Mesothelial cell of epicardium (in vitro differentiated cells): Measurements from ENCODE around the gene ETS2. TPM values are rescaled to one million over a fixed set of nuclear protein-coding genes. Genes with fewer than 3 reads are reported as not detected.

ENCODE experiments used
- DNase-seq, 2 experiments: peaks; one replicate each; pipeline ENCODE4 v3.0.0; 2021; ENCODE audit warnings: low spot score in 2 of 2; ENCODE audit not compliant: unreplicated experiment in 2 of 2
- H3K27ac Mint-ChIP-seq: 2 replicates; pipeline ENCODE4 v1.8.0; 2021; ENCODE audit warnings: mixed read lengths
- H3K27me3 Mint-ChIP-seq: 2 replicates; pipeline ENCODE4 v1.8.0; 2021; ENCODE audit warnings: low read depth, mixed read lengths
- H3K36me3 Mint-ChIP-seq: 2 replicates; pipeline ENCODE4 v1.8.0; 2021; ENCODE audit warnings: mixed read lengths
- H3K4me1 Mint-ChIP-seq: 2 replicates; pipeline ENCODE4 v1.8.0; 2021; ENCODE audit warnings: mixed read lengths
- H3K4me3 Mint-ChIP-seq: 2 replicates; pipeline ENCODE4 v1.8.0; 2021; ENCODE audit warnings: mild to moderate bottlenecking, moderate library complexity, mixed read lengths
- H3K9me3 Mint-ChIP-seq: 2 replicates; pipeline ENCODE4 v1.8.0; 2021; ENCODE audit warnings: mixed read lengths
- CTCF ChIP-seq: fragments of 200-600 bp; sonication (generic); IDR thresholded peaks from one replicate; pipeline ENCODE4 v1.5.0; 2021; ENCODE audit warnings: antibody characterized with exemption; ENCODE audit not compliant: unreplicated experiment
- total RNA-seq: library from RNA; stranded (reverse); gene quantifications from 3 replicates; pipeline ENCODE4 v1.2.1, GENCODE V29; 2021

Gene ETS2
- total RNA-seq, 1 donor from 2014 or later: 30.5 TPM

DNA sequence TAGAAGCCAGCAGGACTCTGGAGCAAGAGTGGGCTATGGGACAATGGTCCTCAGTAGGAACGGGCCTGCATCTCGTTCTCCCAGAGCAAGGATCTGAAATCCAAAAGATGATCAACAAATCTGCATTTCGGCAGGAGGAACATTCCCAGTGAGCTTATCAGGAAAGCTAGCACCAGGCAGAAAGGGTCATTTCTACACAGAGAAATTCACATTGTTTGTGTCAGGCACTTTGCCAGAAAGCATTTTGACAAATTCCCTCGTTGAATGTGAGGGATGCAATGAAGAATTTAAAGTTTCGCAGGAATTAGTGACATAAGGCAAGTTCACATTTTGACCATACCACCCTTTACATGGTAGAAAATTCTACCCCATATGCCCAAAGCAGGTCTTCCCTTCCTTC lies 31.6 kb upstream of the ETS2 start:
- Mint-ChIP-seq H3K4me1 (peaks cover 31% of the 10 kb centered on the region), H3K4me3 (no peak overlapping the region), H3K27ac (peak overlapping the region; percentile 48), H3K9me3 (peaks cover 10% of the 10 kb centered on the region), H3K27me3 (peaks cover 4% of the 10 kb centered on the region), H3K36me3 (no peaks in the 10 kb centered on the region)
- TF ChIP-seq CTCF: no peak
- no peak for DNase-seq

DNA sequence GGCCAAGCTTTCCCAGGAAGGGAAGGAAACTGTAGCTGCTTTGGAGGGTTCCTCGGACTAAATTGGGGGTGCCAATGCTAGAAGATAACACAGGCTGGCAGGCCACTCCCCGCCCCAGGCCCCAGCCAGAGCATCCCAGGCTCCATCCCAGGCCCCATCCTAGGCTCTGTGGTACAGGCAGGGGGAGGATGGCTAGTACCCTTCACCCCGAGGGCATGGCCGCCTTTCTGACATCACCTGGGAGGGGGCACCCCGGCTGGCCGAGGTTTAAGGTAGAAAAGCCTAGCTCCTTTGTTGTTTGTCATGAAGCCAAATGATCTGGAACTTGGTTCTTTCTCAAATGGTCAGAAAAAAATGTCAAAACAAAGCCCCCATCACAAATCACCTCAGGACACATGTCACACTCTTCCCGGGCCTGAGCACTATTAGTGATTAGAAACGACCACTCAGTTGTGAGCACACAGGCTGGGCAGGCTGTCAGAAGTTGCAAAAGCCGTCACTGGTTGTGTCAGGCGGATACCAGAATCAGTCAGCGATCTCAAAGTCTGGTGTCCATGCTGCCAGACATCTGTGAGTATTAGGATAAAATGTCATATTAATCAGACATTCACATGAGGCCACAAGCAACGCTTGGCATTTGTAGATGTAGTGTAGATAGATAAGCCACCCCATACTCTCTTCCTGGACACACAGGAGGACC lies 31.0 kb upstream of the ETS2 start:
- Mint-ChIP-seq H3K4me1 (peaks cover 27% of the 10 kb centered on the region), H3K36me3 (no peaks in the 10 kb centered on the region), H3K9me3 (peaks cover 14% of the 10 kb centered on the region), H3K27ac (no peak overlapping the region), H3K27me3 (peaks cover 4% of the 10 kb centered on the region), H3K4me3 (no peak overlapping the region)
- DNase-seq: no peak
- TF ChIP-seq CTCF: no peak

DNA sequence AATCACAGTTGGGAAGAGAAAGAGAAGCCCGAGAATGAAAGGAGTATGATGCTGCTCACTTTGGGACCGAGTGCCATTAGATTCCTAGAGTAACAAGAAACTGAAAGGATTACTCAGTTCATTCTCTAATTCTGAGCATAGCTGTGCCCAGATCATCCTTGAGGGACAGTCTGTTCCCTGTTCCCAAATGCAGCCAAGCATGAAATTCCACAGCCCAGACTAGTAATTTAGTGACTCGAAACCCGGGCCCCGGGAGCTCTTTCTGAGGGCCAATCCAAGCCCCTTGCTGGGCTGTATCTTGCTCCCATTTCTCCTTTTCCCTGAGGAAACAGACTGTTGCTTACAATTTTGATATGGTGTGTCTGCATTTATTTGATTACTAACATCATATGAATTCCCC lies 30.0 kb upstream of the ETS2 start:
- Mint-ChIP-seq H3K4me1 (peaks cover 22% of the 10 kb centered on the region), H3K4me3 (no peak overlapping the region), H3K36me3 (no peaks in the 10 kb centered on the region), H3K9me3 (peaks cover 18% of the 10 kb centered on the region), H3K27ac (no peak overlapping the region), H3K27me3 (peaks cover 4% of the 10 kb centered on the region)
- no peak for TF ChIP-seq CTCF
- no peak for DNase-seq

DNA sequence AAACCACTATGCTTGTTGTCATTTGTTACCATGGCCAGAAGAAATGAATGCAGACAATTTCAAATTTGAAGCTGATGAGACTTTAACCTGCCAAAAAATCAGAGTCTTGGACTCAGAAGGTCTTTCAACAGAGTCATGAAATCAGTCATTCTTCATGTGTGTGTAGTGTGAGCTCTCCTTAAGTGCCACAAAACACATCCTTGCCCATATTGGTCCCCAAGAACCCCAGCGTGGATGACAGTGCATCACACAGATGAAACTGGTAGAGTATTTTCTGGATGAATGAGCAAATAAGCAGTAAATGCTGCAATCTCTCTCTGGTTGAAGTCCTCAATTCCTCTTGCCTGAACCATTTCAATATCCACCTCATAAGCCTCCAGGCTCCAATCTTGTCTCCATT lies 28.7 kb upstream of the ETS2 start:
- no peak overlapping the region for H3K27ac Mint-ChIP-seq
- H3K4me1 Mint-ChIP-seq: peaks cover 18% of the 10 kb centered on the region
- TF ChIP-seq CTCF: no peak
- no peak overlapping the region for H3K4me3 Mint-ChIP-seq
- H3K27me3 Mint-ChIP-seq: peaks cover 4% of the 10 kb centered on the region
- H3K9me3 Mint-ChIP-seq: peaks cover 27% of the 10 kb centered on the region
- no peak for DNase-seq
- H3K36me3 Mint-ChIP-seq: peaks cover 4% of the 10 kb centered on the region

DNA sequence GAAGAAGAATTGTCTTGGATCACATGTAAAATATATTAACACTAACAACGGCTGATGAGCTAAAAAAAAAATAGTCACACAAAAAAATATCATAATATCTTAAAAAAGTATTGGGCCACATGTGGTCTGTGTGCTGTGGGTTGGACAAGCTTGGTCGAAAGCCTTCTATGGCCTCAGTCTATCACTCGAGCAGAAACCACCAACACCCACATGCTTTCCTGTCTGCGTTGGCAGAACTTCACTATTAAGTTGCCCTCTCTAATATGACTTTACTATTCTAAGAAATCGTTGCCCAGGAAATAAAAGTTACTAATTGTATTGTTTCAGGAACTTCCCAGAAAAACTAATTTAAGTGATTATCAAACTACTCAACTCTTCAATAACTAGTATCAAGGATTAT lies 28.2 kb upstream of the ETS2 start:
- H3K9me3 Mint-ChIP-seq: peaks cover 32% of the 10 kb centered on the region
- no peak for DNase-seq
- H3K36me3 Mint-ChIP-seq: peaks cover 6% of the 10 kb centered on the region
- H3K27me3 Mint-ChIP-seq: peaks cover 4% of the 10 kb centered on the region
- no peak overlapping the region for H3K4me3 Mint-ChIP-seq
- H3K4me1 Mint-ChIP-seq: peaks cover 18% of the 10 kb centered on the region
- H3K27ac Mint-ChIP-seq: no peak overlapping the region
- TF ChIP-seq CTCF: no peak

- DNase-seq: no peak
- no peak for TF ChIP-seq CTCF
- Mint-ChIP-seq H3K4me3 (no peak overlapping the region), H3K27ac (no peak overlapping the region), H3K4me1 (no peaks in the 10 kb centered on the region), H3K36me3 (peaks cover 8% of the 10 kb centered on the region), H3K27me3 (peaks cover 4% of the 10 kb centered on the region), H3K9me3 (peaks cover 41% of the 10 kb centered on the region)
Measured at GRCh38 chr21:38780879-38781278, 24.9 kb upstream of the ETS2 start.
